Subcutaneous abdominal adipose tissue (tissue), 5 donors: ENCODE measurements around the gene SMARCC2.

Experiments used
- H3K27ac ChIP-seq: one replicate; pipeline ENCODE4 v1.7.0; 2013; ENCODE audit warnings: low read depth, mild to moderate bottlenecking, inconsistent platforms, low read length, moderate library complexity
- H3K27me3 ChIP-seq, 5 donors: one replicate each; pipeline ENCODE4 v1.7.0; 2013; ENCODE audit warnings: low read length in 5 of 5, inconsistent platforms in 1 of 5; ENCODE audit not compliant: control insufficient read depth in 5 of 5, insufficient read depth in 4 of 5
- H3K36me3 ChIP-seq, 5 donors: one replicate each; pipeline ENCODE4 v1.7.0; 2013; ENCODE audit warnings: low read length in 5 of 5; ENCODE audit not compliant: control insufficient read depth in 5 of 5, insufficient read depth in 5 of 5
- H3K4me1 ChIP-seq, 5 donors: one replicate each; pipeline ENCODE4 v1.7.0; 2013; ENCODE audit warnings: low read length in 5 of 5, mild to moderate bottlenecking in 3 of 5, moderate library complexity in 1 of 5; ENCODE audit not compliant: control insufficient read depth in 5 of 5, insufficient read depth in 5 of 5
- H3K4me3 ChIP-seq, 5 donors: one replicate each; pipeline ENCODE4 v1.7.0; 2013; ENCODE audit warnings: low read length in 5 of 5, low read depth in 1 of 5
- H3K9ac ChIP-seq, 5 donors: one replicate each; pipeline ENCODE4 v1.7.0; 2013; ENCODE audit warnings: low read length in 5 of 5, mild to moderate bottlenecking in 4 of 5, moderate library complexity in 3 of 5
- H3K9me3 ChIP-seq, 5 donors: one replicate each; pipeline ENCODE4 v1.7.0; 2013; ENCODE audit warnings: low read length in 5 of 5; ENCODE audit not compliant: control insufficient read depth in 5 of 5
- donor health status: healthy.
- donor health status: healthy.
- donor health status: healthy.
- donor health status: healthy.
- donor health status: healthy.

Gene SMARCC2

GRCh38 chr12:56143217-56143616 lies 46.1 kb downstream of the SMARCC2 start:
- no peak overlapping the region for H3K9ac ChIP-seq
- no peak overlapping the region for H3K4me3 ChIP-seq
- H3K27me3 ChIP-seq = no peaks in the 10 kb centered on the region
- H3K9me3 ChIP-seq = no peaks in the 10 kb centered on the region
- H3K27ac ChIP-seq = peak overlapping the region; percentile 61
- peaks cover 7 to 70% (median 58%) of the 10 kb centered on the region in 5 donors for H3K36me3 ChIP-seq
- peaks cover 9 to 54% (median 51%) of the 10 kb centered on the region in 5 donors for H3K4me1 ChIP-seq

GRCh38 chr12:56141946-56142784 lies 47.1 kb downstream of the SMARCC2 start:
- no peaks in the 10 kb centered on the region for H3K27me3 ChIP-seq
- H3K27ac ChIP-seq = peak overlapping the region; percentile 61
- peaks cover 11 to 80% (median 69%) of the 10 kb centered on the region in 5 donors for H3K36me3 ChIP-seq
- H3K9me3 ChIP-seq = no peaks in the 10 kb centered on the region
- H3K4me3 ChIP-seq = no peak overlapping the region
- H3K9ac ChIP-seq = peak overlapping the region in 1 of 5 donors; percentile 24
- H3K4me1 ChIP-seq = peaks cover 9 to 47% (median 46%) of the 10 kb centered on the region in 5 donors

GRCh38 chr12:56137853-56138571 lies 51.3 kb downstream of the SMARCC2 start:
- Histone ChIP-seq H3K36me3 (peaks cover 12 to 96% (median 83%) of the 10 kb centered on the region in 5 donors), H3K4me1 (peaks cover 0 to 12% (median 9%) of the 10 kb centered on the region in 5 donors), H3K4me3 (no peak overlapping the region), H3K27me3 (no peaks in the 10 kb centered on the region), H3K9ac (no peak overlapping the region), H3K27ac (no peak overlapping the region), H3K9me3 (no peaks in the 10 kb centered on the region)

GRCh38 chr12:56134897-56135296 lies 54.4 kb downstream of the SMARCC2 start:
- no peak overlapping the region for H3K27ac ChIP-seq
- H3K36me3 ChIP-seq = peaks cover 15 to 94% (median 87%) of the 10 kb centered on the region in 5 donors
- H3K9ac ChIP-seq = no peak overlapping the region
- peaks cover 2 to 16% (median 10%) of the 10 kb centered on the region in 5 donors for H3K4me1 ChIP-seq
- no peaks in the 10 kb centered on the region for H3K9me3 ChIP-seq
- no peaks in the 10 kb centered on the region for H3K27me3 ChIP-seq
- no peak overlapping the region for H3K4me3 ChIP-seq

GRCh38 chr12:56130876-56131275 lies 58.4 kb downstream of the SMARCC2 start:
- H3K9ac ChIP-seq = peak overlapping the region in 2 of 5 donors; percentile 12 to 50
- peaks cover 6 to 55% (median 53%) of the 10 kb centered on the region in 5 donors for H3K36me3 ChIP-seq
- H3K9me3 ChIP-seq = no peaks in the 10 kb centered on the region
- no peaks in the 10 kb centered on the region for H3K27me3 ChIP-seq
- H3K4me1 ChIP-seq = peaks cover 18 to 53% (median 43%) of the 10 kb centered on the region in 5 donors
- H3K27ac ChIP-seq = peak overlapping the region; percentile 95
- H3K4me3 ChIP-seq = no peak overlapping the region

- Histone ChIP-seq H3K9ac (peak overlapping the region in 4 of 5 donors; percentile 50 to 87 (median 84)), H3K4me1 (peaks cover 18 to 62% (median 52%) of the 10 kb centered on the region in 5 donors), H3K4me3 (peak overlapping the region; percentile 90 to 97 (median 93))
These were observed 59.3 kb downstream of the SMARCC2 start for GRCh38 chr12:56129942-56130495.

GRCh38 chr12:56129206-56129941 lies 59.9 kb downstream of the SMARCC2 start:
- peak overlapping the region; percentile 73 to 92 (median 84) for H3K9ac ChIP-seq
- H3K36me3 ChIP-seq = peaks cover 6 to 41% (median 40%) of the 10 kb centered on the region in 5 donors
- H3K4me1 ChIP-seq = peaks cover 18 to 68% (median 58%) of the 10 kb centered on the region in 5 donors
- no peaks in the 10 kb centered on the region for H3K9me3 ChIP-seq
- H3K27me3 ChIP-seq = no peaks in the 10 kb centered on the region
- H3K4me3 ChIP-seq = peak overlapping the region; percentile 90 to 98 (median 93)
- H3K27ac ChIP-seq = peak overlapping the region; percentile 95

More at GRCh38 chr12:56129942-56130495, 59.3 kb downstream of the SMARCC2 start:
- H3K27ac ChIP-seq = peak overlapping the region; percentile 95
- H3K36me3 ChIP-seq = peaks cover 6 to 48% (median 46%) of the 10 kb centered on the region in 5 donors
- no peaks in the 10 kb centered on the region for H3K9me3 ChIP-seq
- H3K27me3 ChIP-seq = no peaks in the 10 kb centered on the region

- H3K9me3 ChIP-seq = no peaks in the 10 kb centered on the region
- H3K4me1 ChIP-seq = peaks cover 18 to 68% (median 59%) of the 10 kb centered on the region in 5 donors
- H3K27me3 ChIP-seq = no peaks in the 10 kb centered on the region
- peaks cover 6 to 38% (median 34%) of the 10 kb centered on the region in 5 donors for H3K36me3 ChIP-seq
- peak overlapping the region; percentile 73 to 92 (median 84) for H3K9ac ChIP-seq
- peak overlapping the region; percentile 95 for H3K27ac ChIP-seq
- peak overlapping the region; percentile 90 to 98 (median 93) for H3K4me3 ChIP-seq
These were observed 60.5 kb downstream of the SMARCC2 start for GRCh38 chr12:56128670-56129205.
